Superior temporal gyrus (tissue), 1 donor: ENCODE results near the gene DYTN.

Source experiments
- DNase-seq: peaks from one replicate; pipeline ENCODE4 v3.0.0-alpha.2; 2016; ENCODE audit errors: extremely low spot score

The DYTN gene

GRCh38 chr2:206611736-206612135 is 106.5 kb downstream of the DYTN start:
- DNase-seq: no peak

GRCh38 chr2:206611191-206611590 is 107.0 kb downstream of the DYTN start:
- no peak for DNase-seq

GRCh38 chr2:206610451-206610850 is 107.7 kb downstream of the DYTN start:
- DNase-seq: no peak

- DNase-seq: no peak
These were observed 115.0 kb downstream of the DYTN start for GRCh38 chr2:206603243-206603642.
